HEK293T (cell line): ENCODE data around the gene CLK3.

Source experiments
- BHLHE40 ChIP-seq: fragments of 450-650 bp; IDR thresholded peaks from 2 replicates; pipeline ENCODE4 v1.6.1; 2016; ENCODE audit warnings: mild to moderate bottlenecking, moderate library complexity, borderline replicate concordance
- CTBP1 ChIP-seq: fragments of 450-650 bp; IDR thresholded peaks from 2 replicates; pipeline ENCODE4 v1.6.1; 2016; ENCODE audit warnings: borderline replicate concordance
- FOXK2 ChIP-seq: fragments of 450-650 bp; IDR thresholded peaks from 2 replicates; pipeline ENCODE4 v1.6.1; 2016; ENCODE audit warnings: mild to moderate bottlenecking
- FOXM1 ChIP-seq: fragments of 450-650 bp; IDR thresholded peaks from 2 replicates; pipeline ENCODE4 v1.6.1; 2017; ENCODE audit warnings: mild to moderate bottlenecking, borderline replicate concordance
- L3MBTL2 ChIP-seq: fragments of 450-650 bp; conservative IDR thresholded peaks from 2 replicates; pipeline ENCODE4 v1.6.1; 2016; ENCODE audit warnings: mild to moderate bottlenecking
- PKNOX1 ChIP-seq: fragments of 450-650 bp; IDR thresholded peaks from 2 replicates; pipeline ENCODE4 v1.6.1; 2016
- SP1 ChIP-seq: fragments of 450-650 bp; IDR thresholded peaks from 2 replicates; pipeline ENCODE4 v1.6.1; 2017
- SUZ12 ChIP-seq: fragments of 450-650 bp; IDR thresholded peaks from 2 replicates; pipeline ENCODE4 v1.6.1; 2016; ENCODE audit warnings: mild to moderate bottlenecking
- TARDBP ChIP-seq: fragments of 450-650 bp; IDR thresholded peaks from 2 replicates; pipeline ENCODE4 v1.6.1; 2016
- ZNF384 ChIP-seq: fragments of 450-650 bp; IDR thresholded peaks from 2 replicates; pipeline ENCODE4 v1.6.1; 2016

- TF ChIP-seq PKNOX1 = no peak
- no peak for TF ChIP-seq SP1
- no peak for TF ChIP-seq L3MBTL2
- TF ChIP-seq TARDBP = no peak
- no peak for TF ChIP-seq FOXM1
- TF ChIP-seq SUZ12 = no peak
- no peak for TF ChIP-seq CTBP1
- no peak for TF ChIP-seq BHLHE40
- no peak for TF ChIP-seq FOXK2
- TF ChIP-seq ZNF384 = no peak
These were observed 58.5 kb downstream of the CLK3 start for GRCh38 chr15:74674161-74674560.
